A673 (cell line): ENCODE data around the gene ADAMTS9. TPM values are rescaled to one million over a fixed set of nuclear protein-coding genes. Genes with fewer than 3 reads are reported as not detected.

Experiments
- BruUV-seq: library from RNA; stranded (reverse); fragments of 400-500 nt; replicated peaks from 2 replicates; lab custom pipeline; 2021; lab: Mats Ljungman, UMichigan
- CTCF ChIA-PET: fragments of 300-600 bp; sonication (Branson Sonifier 250); formaldehyde crosslinking; loops from one replicate; lab custom pipeline; 2022; ENCODE audit warnings: antibody characterized with exemption; lab: Charles Lee
- POLR2A ChIA-PET: fragments of 300-600 bp; sonication (Branson Sonifier 250); formaldehyde crosslinking; loops from one replicate; lab custom pipeline; 2022; ENCODE audit warnings: antibody characterized with exemption; ENCODE audit not compliant: low non-redundant PET; lab: Charles Lee
- DNase-seq: peaks from one replicate; pipeline ENCODE4 v3.0.0-alpha.2; 2015; ENCODE audit warnings: low spot score
- H3K27ac ChIP-seq: fragments of 200-600 bp; sonication (generic); 2 replicates; pipeline ENCODE4 v1.5.1; 2016; ENCODE audit warnings: mixed run types, low read depth, mild to moderate bottlenecking, mixed read lengths, antibody characterized with exemption, low read length; ENCODE audit not compliant: poor library complexity, severe bottlenecking
- H3K27me3 ChIP-seq: fragments of 200-600 bp; sonication (generic); replicated peaks from 2 replicates; pipeline ENCODE4 v1.6.1; 2017; ENCODE audit warnings: mixed run types, low read depth, mild to moderate bottlenecking, mixed read lengths, antibody characterized with exemption, low read length; ENCODE audit not compliant: insufficient read depth, poor library complexity
- H3K36me3 ChIP-seq: fragments of 200-600 bp; sonication (generic); 2 replicates; pipeline ENCODE4 v1.6.1; 2016; ENCODE audit warnings: mixed run types, mild to moderate bottlenecking, mixed read lengths, antibody characterized with exemption, low read length; ENCODE audit not compliant: insufficient read depth, poor library complexity, severe bottlenecking
- H3K4me1 ChIP-seq: fragments of 200-600 bp; sonication (generic); 2 replicates; pipeline ENCODE4 v1.6.1; 2017; ENCODE audit warnings: mixed run types, mild to moderate bottlenecking, mixed read lengths, antibody characterized with exemption, low read length; ENCODE audit not compliant: insufficient read depth, poor library complexity, severe bottlenecking
- H3K4me3 ChIP-seq: fragments of 200-600 bp; sonication (generic); 2 replicates; pipeline ENCODE4 v1.5.1; 2016; ENCODE audit warnings: low read depth, mixed run types, mild to moderate bottlenecking, mixed read lengths, low read length; ENCODE audit not compliant: poor library complexity, severe bottlenecking
- H3K9me3 ChIP-seq: fragments of 200-600 bp; sonication (generic); 2 replicates; pipeline ENCODE4 v1.6.1; 2016; ENCODE audit warnings: mixed run types, low read depth, mild to moderate bottlenecking, mixed read lengths, antibody characterized with exemption, low read length; ENCODE audit not compliant: poor library complexity, severe bottlenecking
- CTCF ChIP-seq: fragments of 300-800, 200-600 bp; sonication (generic); conservative IDR thresholded peaks from 2 replicates; pipeline ENCODE4 v1.5.1; 2017; ENCODE audit warnings: low read depth, mild to moderate bottlenecking, antibody characterized with exemption, low read length, moderate library complexity, mixed read lengths
- EZH2 ChIP-seq: fragments of 200-600 bp; sonication (generic); IDR thresholded peaks from 2 replicates; pipeline ENCODE4 v1.6.1; 2017; ENCODE audit warnings: borderline replicate concordance, low read depth, mild to moderate bottlenecking, mixed read lengths, antibody characterized with exemption, low read length; ENCODE audit not compliant: poor library complexity, severe bottlenecking
- intact Hi-C: fragments of 100-400 bp; cut with micrococcal nuclease; formaldehyde crosslinking; loops from one replicate; pipeline ENCODE4 v1.10.0; 2022; ENCODE audit not compliant: unreplicated experiment
- total RNA-seq: library from RNA; stranded (reverse); gene quantifications from 2 replicates; pipeline ENCODE4 v1.2.3, GENCODE V29; 2021

The ADAMTS9 gene
- total RNA-seq, 1 experiment from 2014 or later: 0.26 TPM

DNA sequence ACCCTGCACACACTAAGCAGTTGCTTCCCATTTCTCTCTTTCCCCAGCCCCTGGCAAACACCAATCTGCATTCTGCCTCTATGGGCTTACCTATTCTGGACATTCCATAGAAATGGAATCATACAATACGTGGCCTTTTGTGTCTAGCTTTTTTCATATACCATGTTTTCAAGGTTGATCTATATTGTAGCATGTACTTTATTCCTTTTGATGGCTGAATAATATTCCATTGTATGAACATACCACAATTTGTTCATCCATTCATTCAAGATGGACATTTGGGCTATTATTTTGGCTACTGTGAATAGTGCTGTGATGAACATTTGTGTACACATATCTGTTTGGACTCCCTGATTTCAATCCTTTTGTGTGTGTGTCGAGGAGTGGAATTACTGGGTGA lies 18.1 kb upstream of the ADAMTS9 start:
- DNase-seq: no peak
- CTCF ChIA-PET: no interaction called here
- Histone ChIP-seq H3K36me3 (no peaks in the 10 kb centered on the region), H3K4me3 (no peak overlapping the region), H3K27ac (no peak overlapping the region), H3K27me3 (no peaks in the 10 kb centered on the region), H3K4me1 (no peaks in the 10 kb centered on the region), H3K9me3 (no peaks in the 10 kb centered on the region)
- intact Hi-C loops: no loop called here
- BruUV-seq: no TSS peak
- no peak for TF ChIP-seq CTCF
- no peak for TF ChIP-seq EZH2
- POLR2A ChIA-PET: no interaction called here

DNA sequence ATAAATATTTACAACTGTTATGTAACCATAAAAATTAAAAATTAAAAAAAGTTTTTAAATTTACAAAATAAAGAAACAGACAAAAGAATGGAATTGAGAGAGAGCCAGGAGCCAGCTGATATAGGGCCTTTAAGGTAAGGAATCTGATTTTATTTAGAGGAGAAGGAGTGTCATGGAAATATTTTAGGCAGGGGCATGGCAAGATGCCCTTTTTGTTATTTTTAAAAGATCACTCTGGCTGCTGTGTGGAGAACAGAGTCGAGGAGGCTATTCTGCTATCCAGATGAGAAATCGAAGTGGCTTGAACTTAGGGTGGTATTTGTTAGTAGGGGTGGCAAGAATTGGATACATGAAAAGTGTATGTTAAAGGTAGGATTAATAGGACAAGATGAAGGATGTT lies 9.1 kb upstream of the ADAMTS9 start:
- DNase-seq: no peak
- no peak for TF ChIP-seq CTCF
- no peak for TF ChIP-seq EZH2
- Histone ChIP-seq H3K27ac (no peak overlapping the region), H3K4me1 (no peaks in the 10 kb centered on the region), H3K36me3 (no peaks in the 10 kb centered on the region), H3K4me3 (no peak overlapping the region), H3K9me3 (no peaks in the 10 kb centered on the region), H3K27me3 (no peaks in the 10 kb centered on the region)
- ChIA-PET POLR2A (no interaction called here), CTCF (no interaction called here)
- intact Hi-C loops: no loop called here
- no TSS peak for BruUV-seq

DNA sequence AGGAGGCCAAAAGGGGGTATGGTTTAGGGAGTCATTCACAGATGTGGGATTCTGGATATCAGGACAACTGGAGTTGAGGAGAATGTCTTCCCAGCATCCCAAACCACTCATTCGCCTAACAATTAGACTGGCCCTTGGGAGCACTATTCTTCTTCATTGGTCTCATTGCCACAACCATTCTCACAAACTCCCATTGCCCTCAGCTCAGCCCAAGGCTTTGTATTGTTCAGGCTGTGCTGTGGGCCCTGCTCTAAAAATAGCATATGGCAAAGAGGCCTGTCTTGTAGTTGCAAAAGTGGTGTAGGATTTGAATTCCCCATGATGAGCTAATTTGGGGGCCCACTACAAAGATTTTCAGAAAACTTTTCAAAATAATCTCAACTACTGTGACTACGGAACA lies 6.3 kb upstream of the ADAMTS9 start:
- TF ChIP-seq EZH2: no peak
- TF ChIP-seq CTCF: no peak
- POLR2A ChIA-PET: no interaction called here
- Histone ChIP-seq H3K27ac (no peak overlapping the region), H3K27me3 (no peaks in the 10 kb centered on the region), H3K9me3 (no peaks in the 10 kb centered on the region), H3K4me1 (peaks cover 10% of the 10 kb centered on the region), H3K36me3 (no peaks in the 10 kb centered on the region), H3K4me3 (no peak overlapping the region)
- intact Hi-C loops: no loop called here
- DNase-seq: no peak
- BruUV-seq: no TSS peak
- CTCF ChIA-PET: no interaction called here
